ENCODE results near the gene CCNY.
"Not testable (repeated sequence)": the region's sequence is repeated elsewhere in the genome, so short reads cannot be mapped to it uniquely, and the experiment has no call there.

CCNY gene

GRCh38 chr10:35413985-35414861 is 77.9 kb downstream of the CCNY start:
- Histone ChIP-seq H3K4me3 (ENCODE audit: low read depth in 1 of 2, low read length in 2 of 2) (no peak overlapping the region), H3K9me3 (ENCODE audit: control insufficient read depth in 1 of 2, low read length in 2 of 2) (no peaks in the 10 kb centered on the region), H3K4me1 (ENCODE audit: control insufficient read depth in 1 of 2, insufficient read depth in 2 of 2, low read length in 2 of 2) (peaks cover 9 to 28% of the 10 kb centered on the region in 2 donors), H3K27ac (ENCODE audit: low read length) (no peak overlapping the region), H3K27me3 (ENCODE audit: low read depth, low read length) (no peaks in the 10 kb centered on the region), H3K36me3 (ENCODE audit: control insufficient read depth in 1 of 2, insufficient read depth in 2 of 2, low read length in 2 of 2) (no peaks in the 10 kb centered on the region)

GRCh38 chr10:35415505-35415904 is 79.2 kb downstream of the CCNY start:
- H3K4me3 ChIP-seq (ENCODE audit: low read depth in 1 of 2, low read length in 2 of 2), result no peak overlapping the region
- no peaks in the 10 kb centered on the region for H3K36me3 ChIP-seq (ENCODE audit: control insufficient read depth in 1 of 2, insufficient read depth in 2 of 2, low read length in 2 of 2)
- peaks cover 7 to 25% of the 10 kb centered on the region in 2 donors for H3K4me1 ChIP-seq (ENCODE audit: control insufficient read depth in 1 of 2, insufficient read depth in 2 of 2, low read length in 2 of 2)
- no peaks in the 10 kb centered on the region for H3K9me3 ChIP-seq (ENCODE audit: control insufficient read depth in 1 of 2, low read length in 2 of 2)
- H3K27me3 ChIP-seq (ENCODE audit: low read depth, low read length), result no peaks in the 10 kb centered on the region
- H3K27ac ChIP-seq (ENCODE audit: low read length), result no peak overlapping the region

- Histone ChIP-seq H3K27ac (ENCODE audit: low read length) (peak overlapping the region; percentile 56), H3K9me3 (ENCODE audit: control insufficient read depth in 1 of 2, low read length in 2 of 2) (no peaks in the 10 kb centered on the region), H3K36me3 (ENCODE audit: control insufficient read depth in 1 of 2, insufficient read depth in 2 of 2, low read length in 2 of 2) (no peaks in the 10 kb centered on the region), H3K27me3 (ENCODE audit: low read depth, low read length) (no peaks in the 10 kb centered on the region), H3K4me1 (ENCODE audit: control insufficient read depth in 1 of 2, insufficient read depth in 2 of 2, low read length in 2 of 2) (peaks cover 6 to 29% of the 10 kb centered on the region in 2 donors), H3K4me3 (ENCODE audit: low read depth in 1 of 2, low read length in 2 of 2) (no peak overlapping the region)
These were observed 80.5 kb downstream of the CCNY start for GRCh38 chr10:35416619-35417312.

GRCh38 chr10:35417313-35417625 is 81.0 kb downstream of the CCNY start:
- peaks cover 2 to 28% of the 10 kb centered on the region in 2 donors for H3K4me1 ChIP-seq (ENCODE audit: control insufficient read depth in 1 of 2, insufficient read depth in 2 of 2, low read length in 2 of 2)

GRCh38 chr10:35417795-35418194 is 81.5 kb downstream of the CCNY start:
- Histone ChIP-seq H3K4me1 (ENCODE audit: control insufficient read depth in 1 of 2, insufficient read depth in 2 of 2, low read length in 2 of 2) (peaks cover 3 to 28% of the 10 kb centered on the region in 2 donors), H3K36me3 (ENCODE audit: control insufficient read depth in 1 of 2, insufficient read depth in 2 of 2, low read length in 2 of 2) (no peaks in the 10 kb centered on the region), H3K9me3 (ENCODE audit: control insufficient read depth in 1 of 2, low read length in 2 of 2) (no peaks in the 10 kb centered on the region), H3K27me3 (ENCODE audit: low read depth, low read length) (no peaks in the 10 kb centered on the region), H3K4me3 (ENCODE audit: low read depth in 1 of 2, low read length in 2 of 2) (no peak overlapping the region), H3K27ac (ENCODE audit: low read length) (peak overlapping the region; percentile 56)

More at GRCh38 chr10:35417313-35417625, 81.0 kb downstream of the CCNY start:
- Histone ChIP-seq H3K4me3 (ENCODE audit: low read depth in 1 of 2, low read length in 2 of 2) (no peak overlapping the region), H3K36me3 (ENCODE audit: control insufficient read depth in 1 of 2, insufficient read depth in 2 of 2, low read length in 2 of 2) (no peaks in the 10 kb centered on the region), H3K27ac (ENCODE audit: low read length) (peak overlapping the region; percentile 56), H3K27me3 (ENCODE audit: low read depth, low read length) (no peaks in the 10 kb centered on the region), H3K9me3 (ENCODE audit: control insufficient read depth in 1 of 2, low read length in 2 of 2) (no peaks in the 10 kb centered on the region)

GRCh38 chr10:35418580-35418979 is 82.3 kb downstream of the CCNY start:
- not testable (repeated sequence) for H3K9me3 ChIP-seq (ENCODE audit: control insufficient read depth in 1 of 2, low read length in 2 of 2); H3K27me3 ChIP-seq (ENCODE audit: low read depth, low read length); H3K4me3 ChIP-seq (ENCODE audit: low read depth in 1 of 2, low read length in 2 of 2); H3K36me3 ChIP-seq (ENCODE audit: control insufficient read depth in 1 of 2, insufficient read depth in 2 of 2, low read length in 2 of 2)
- Histone ChIP-seq H3K4me1 (ENCODE audit: control insufficient read depth in 1 of 2, insufficient read depth in 2 of 2, low read length in 2 of 2) (peaks cover 3 to 28% of the 10 kb centered on the region in 2 donors), H3K27ac (ENCODE audit: low read length) (peak overlapping the region; percentile 56)

GRCh38 chr10:35420044-35420443 is 83.7 kb downstream of the CCNY start:
- Histone ChIP-seq H3K9me3 (ENCODE audit: control insufficient read depth in 1 of 2, low read length in 2 of 2) (no peaks in the 10 kb centered on the region), H3K4me3 (ENCODE audit: low read depth in 1 of 2, low read length in 2 of 2) (no peak overlapping the region), H3K4me1 (ENCODE audit: control insufficient read depth in 1 of 2, insufficient read depth in 2 of 2, low read length in 2 of 2) (peaks cover 3 to 32% of the 10 kb centered on the region in 2 donors), H3K27ac (ENCODE audit: low read length) (no peak overlapping the region), H3K36me3 (ENCODE audit: control insufficient read depth in 1 of 2, insufficient read depth in 2 of 2, low read length in 2 of 2) (no peaks in the 10 kb centered on the region), H3K27me3 (ENCODE audit: low read depth, low read length) (no peaks in the 10 kb centered on the region)

- H3K36me3 ChIP-seq (ENCODE audit: control insufficient read depth in 1 of 2, insufficient read depth in 2 of 2, low read length in 2 of 2), result no peaks in the 10 kb centered on the region
- H3K9me3 ChIP-seq (ENCODE audit: control insufficient read depth in 1 of 2, low read length in 2 of 2), result no peaks in the 10 kb centered on the region
- peak overlapping the region; percentile 83 for H3K27ac ChIP-seq (ENCODE audit: low read length)
- H3K27me3 ChIP-seq (ENCODE audit: low read depth, low read length), result no peaks in the 10 kb centered on the region
- peak overlapping the region in 1 of 2 donors; percentile 12 for H3K4me3 ChIP-seq (ENCODE audit: low read depth in 1 of 2, low read length in 2 of 2)
- H3K4me1 ChIP-seq (ENCODE audit: control insufficient read depth in 1 of 2, insufficient read depth in 2 of 2, low read length in 2 of 2), result peaks cover 3 to 42% of the 10 kb centered on the region in 2 donors
These were observed 84.7 kb downstream of the CCNY start for GRCh38 chr10:35420827-35421552.

GRCh38 chr10:35421553-35422178 is 85.4 kb downstream of the CCNY start:
- peaks cover 3 to 47% of the 10 kb centered on the region in 2 donors for H3K4me1 ChIP-seq (ENCODE audit: control insufficient read depth in 1 of 2, insufficient read depth in 2 of 2, low read length in 2 of 2)
- peak overlapping the region; percentile 83 for H3K27ac ChIP-seq (ENCODE audit: low read length)
- no peaks in the 10 kb centered on the region for H3K27me3 ChIP-seq (ENCODE audit: low read depth, low read length)
- no peaks in the 10 kb centered on the region for H3K9me3 ChIP-seq (ENCODE audit: control insufficient read depth in 1 of 2, low read length in 2 of 2)
- H3K4me3 ChIP-seq (ENCODE audit: low read depth in 1 of 2, low read length in 2 of 2), result peak overlapping the region in 1 of 2 donors; percentile 20
- no peaks in the 10 kb centered on the region for H3K36me3 ChIP-seq (ENCODE audit: control insufficient read depth in 1 of 2, insufficient read depth in 2 of 2, low read length in 2 of 2)

- no peak overlapping the region for H3K4me3 ChIP-seq (ENCODE audit: low read depth in 1 of 2, low read length in 2 of 2)
- H3K27ac ChIP-seq (ENCODE audit: low read length), result peak overlapping the region; percentile 56
- no peaks in the 10 kb centered on the region for H3K27me3 ChIP-seq (ENCODE audit: low read depth, low read length)
- H3K9me3 ChIP-seq (ENCODE audit: control insufficient read depth in 1 of 2, low read length in 2 of 2), result no peaks in the 10 kb centered on the region
- no peaks in the 10 kb centered on the region for H3K36me3 ChIP-seq (ENCODE audit: control insufficient read depth in 1 of 2, insufficient read depth in 2 of 2, low read length in 2 of 2)
- peaks cover 3 to 47% of the 10 kb centered on the region in 2 donors for H3K4me1 ChIP-seq (ENCODE audit: control insufficient read depth in 1 of 2, insufficient read depth in 2 of 2, low read length in 2 of 2)
These were observed 85.9 kb downstream of the CCNY start for GRCh38 chr10:35422228-35422627.
